NCI-H82 treated with DMSO at 0.1 percent for 48 hours (cell line): Measurements from ENCODE around the gene PRMT1.
"Not testable (repeated sequence)": the region's sequence is repeated elsewhere in the genome, so short reads cannot be mapped to it uniquely, and the experiment has no call there.

Experiments
- DNase-seq: peaks from one replicate; lab custom pipeline; 2025; ENCODE audit not compliant: unreplicated experiment; lab: John Stamatoyannopoulos, UW

Gene PRMT1

DNA sequence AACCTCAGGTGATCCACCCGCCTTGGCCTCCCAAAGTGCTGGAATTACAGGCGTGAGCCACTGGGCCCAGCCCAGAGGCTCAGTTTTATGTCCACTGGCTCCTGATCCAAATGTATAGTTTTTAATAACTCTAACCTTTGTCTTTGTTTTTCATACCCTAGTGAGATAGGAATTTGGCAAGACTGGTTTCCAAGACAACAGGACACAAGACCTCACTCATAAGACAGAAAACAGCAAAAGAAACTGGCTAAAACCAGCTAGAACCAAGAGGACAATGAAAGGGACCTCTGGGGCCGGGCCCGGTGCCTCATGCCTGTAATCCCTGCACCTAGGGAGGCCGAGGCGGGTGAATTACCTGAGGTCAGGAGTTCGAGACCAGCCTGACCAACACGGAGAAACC, 41.4 kb downstream of the PRMT1 start:
- no peak for DNase-seq

DNA sequence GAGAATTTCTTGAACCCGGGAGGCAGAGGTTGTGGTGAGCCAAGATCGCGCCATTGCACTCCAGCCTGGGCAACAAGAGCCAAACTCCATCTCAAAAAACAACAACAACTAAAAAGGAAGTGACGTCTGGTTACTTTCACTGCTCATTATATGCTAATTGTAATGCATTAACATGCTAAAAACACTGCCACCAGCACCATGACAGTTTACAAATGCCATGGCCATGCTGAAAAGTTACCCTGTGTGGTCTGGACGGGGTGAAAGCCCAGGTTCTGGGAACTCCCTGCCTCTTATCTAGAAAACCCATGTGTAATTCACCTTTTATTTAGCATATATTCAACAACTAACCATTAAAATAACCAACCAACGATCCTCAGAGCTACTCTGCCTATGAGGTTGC, 41.9 kb downstream of the PRMT1 start:
- no peak for DNase-seq

DNA sequence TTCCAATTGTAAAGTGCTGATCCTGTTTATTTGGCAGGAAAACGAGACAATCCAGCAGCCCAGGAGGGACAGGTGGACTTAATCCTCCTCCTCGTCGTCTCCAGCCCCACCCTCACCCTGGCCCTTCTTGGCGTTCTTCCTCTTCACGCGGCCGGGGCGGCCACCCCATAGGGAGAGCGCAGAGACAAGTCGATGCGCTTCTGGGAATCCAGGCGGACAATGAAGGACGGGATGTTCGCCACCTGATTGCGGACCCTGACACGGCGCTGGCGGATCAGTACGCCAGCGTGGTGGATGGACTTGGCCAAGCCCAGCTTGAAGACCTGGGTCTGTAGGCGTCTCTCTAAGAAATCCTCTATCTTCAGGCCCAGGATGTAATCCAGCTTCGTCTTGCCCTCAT, 42.3 kb downstream of the PRMT1 start:
- not testable (repeated sequence) for DNase-seq

DNA sequence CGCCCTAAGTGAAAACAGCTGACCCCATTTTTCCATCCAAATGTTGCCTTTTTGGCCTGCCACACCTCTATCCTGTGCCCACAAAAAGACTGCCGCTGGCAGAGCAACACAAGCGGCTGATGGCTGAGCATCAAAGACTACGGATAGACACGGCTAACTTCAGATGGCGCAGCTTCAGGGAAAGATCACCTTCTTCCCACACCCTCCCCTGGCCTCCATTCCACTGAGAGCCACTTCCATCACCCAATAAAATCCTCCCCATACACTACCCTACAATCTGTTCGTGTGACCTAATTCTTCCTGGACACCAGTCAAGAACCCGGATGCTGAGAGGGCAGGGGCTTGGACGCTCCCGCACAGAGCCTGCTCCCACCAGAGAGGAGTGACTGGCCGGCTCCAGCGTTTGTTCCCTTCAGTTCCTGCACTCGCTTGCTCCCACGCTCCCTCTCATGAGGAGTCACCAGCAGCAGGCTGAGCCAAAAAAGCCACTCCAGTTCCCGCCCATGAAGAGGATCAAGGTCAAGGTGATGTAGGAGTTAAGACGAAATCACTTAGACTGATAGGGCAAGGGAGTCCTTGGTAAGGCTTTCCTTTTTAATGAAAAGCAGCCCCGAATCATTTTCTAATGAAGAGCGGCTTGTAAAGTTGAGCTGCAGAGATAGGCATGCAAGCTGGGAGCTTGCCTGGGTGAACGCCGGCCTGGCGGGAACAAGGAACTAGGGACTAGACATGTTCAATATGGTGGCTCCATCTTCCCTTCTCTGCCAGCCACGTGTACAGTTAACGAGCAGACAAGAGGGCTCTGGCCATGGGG, 50.4 kb downstream of the PRMT1 start:
- peak; percentile 35 for DNase-seq

DNA sequence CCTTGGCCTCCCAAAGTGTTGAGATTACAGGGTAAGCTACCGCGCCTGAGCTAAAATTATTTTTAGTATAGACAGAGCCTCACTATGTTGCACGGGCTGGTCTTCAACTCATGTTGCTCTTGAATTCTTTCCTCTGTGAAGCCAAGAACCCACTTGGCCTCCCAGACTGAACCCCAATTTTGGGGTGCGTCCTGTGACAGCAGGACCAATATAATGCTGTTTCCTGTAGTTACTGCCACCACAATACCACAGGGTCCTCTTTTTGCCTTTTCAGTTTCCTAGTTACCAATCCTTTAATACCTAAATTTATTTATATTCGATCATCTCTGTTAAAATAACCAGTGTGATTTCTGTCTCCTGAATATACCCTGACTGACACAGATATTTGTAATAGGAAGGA, 53.1 kb downstream of the PRMT1 start:
- no peak for DNase-seq
